Measurements from ENCODE around the gene NPAS3. TPM values are rescaled to one million over a fixed set of nuclear protein-coding genes. Genes with fewer than 3 reads are reported as not detected.

Gene NPAS3
- total and polyA plus RNA-seq, 2 of the 8 experiments (the other 6 are each of a cell fraction or from before 2014, with no cell fraction given), result 0.11 to 0.60 TPM

DNA sequence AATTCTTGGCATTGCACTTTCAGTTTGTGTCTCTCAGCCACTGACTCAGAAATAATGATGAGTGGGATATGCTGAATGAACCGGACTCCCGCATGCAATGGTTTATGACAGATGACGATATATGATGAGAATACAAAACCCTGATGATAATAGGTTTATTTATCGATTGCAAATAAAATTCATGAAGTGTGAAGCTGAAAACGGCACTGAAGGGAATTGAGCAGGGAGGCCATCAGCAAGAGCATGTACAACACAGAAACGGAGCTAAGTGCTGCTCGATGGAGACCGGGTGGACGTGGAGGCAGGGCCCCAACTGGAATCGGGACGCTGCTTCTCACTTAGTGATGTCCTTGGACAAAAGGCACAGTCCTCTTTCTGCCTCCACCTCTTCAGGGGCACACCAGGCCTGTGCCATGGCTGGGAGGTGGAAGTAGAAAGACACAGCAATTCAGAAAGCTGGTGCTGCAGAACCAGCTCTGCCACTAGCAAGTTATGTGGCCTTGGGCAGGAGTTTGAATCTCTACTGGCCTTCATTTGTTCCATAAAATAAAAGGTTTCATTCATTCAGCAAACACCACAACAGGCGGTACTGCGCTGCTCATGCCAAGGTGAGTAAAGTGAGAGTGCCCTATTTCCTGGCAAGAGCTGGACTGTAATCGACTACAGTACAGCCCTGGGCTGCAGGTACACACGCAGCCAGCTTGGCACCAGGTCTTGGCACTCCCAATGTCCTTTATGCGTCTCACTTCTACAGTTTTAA, 895.2 kb downstream of the NPAS3 start:
- Histone ChIP-seq H3K18ac (ENCODE audit: extremely low read depth, low read length) (0 out of 2 replicates have a peak overlapping the region, but pooled peaks have one; percentile 38), H2BK5ac (ENCODE audit: low read depth, low read length) (no peak overlapping the region), H3K4me2 (ENCODE audit: insufficient read depth in 1 of 2, low read depth in 2 of 2, low read length in 2 of 2) (no peak overlapping the region), H3K4me3 (ENCODE audit: extremely low read depth in 1 of 4, insufficient read depth in 2 of 4, low read depth in 3 of 4, low read length in 4 of 4) (no peak overlapping the region), H2BK12ac (ENCODE audit: low read depth, low read length) (no peak overlapping the region; the same call in none of the 2 replicates), H4K20me1 (replicated peaks in 1 of 2; ENCODE audit: control insufficient read depth in 1 of 2, insufficient read depth in 2 of 2, low read length in 2 of 2) (no peaks in the 10 kb centered on the region), H3K56ac (replicated peaks; ENCODE audit: insufficient read length, low read depth, low read length) (no peak overlapping the region), H3K36me3 (ENCODE audit: control insufficient read depth in 2 of 4, insufficient read depth in 4 of 4, low read length in 3 of 4) (no peaks in the 10 kb centered on the region), H3K9me3 (ENCODE audit: insufficient read depth in 2 of 2, low read depth in 1 of 2, low read length in 1 of 2) (no peaks in the 10 kb centered on the region), H2AFZ (ENCODE audit: low read length) (no peak overlapping the region), H3K14ac (ENCODE audit: insufficient read length) (peak overlapping the region; percentile 36), H3K23ac (ENCODE audit: insufficient read length) (no peak overlapping the region), H2AK5ac (ENCODE audit: low read depth, low read length) (no peak overlapping the region), H4K5ac (ENCODE audit: insufficient read length, low read depth, low read length) (no peak overlapping the region), H3K9ac (replicated peaks in 1 of 4; ENCODE audit: extremely low read depth in 1 of 4, low read depth in 3 of 4, low read length in 3 of 4) (no peak overlapping the region), H2BK120ac (replicated peaks; ENCODE audit: low read depth, low read length) (no peak overlapping the region), H3K4ac (replicated peaks; ENCODE audit: insufficient read length, low read depth, low read length) (no peak overlapping the region), H4K8ac (ENCODE audit: extremely low read depth, insufficient read depth, low read length) (no peak overlapping the region), H2BK15ac (ENCODE audit: low read length) (no peak overlapping the region), H3K79me1 (ENCODE audit: low read depth, low read length) (no peaks in the 10 kb centered on the region), H3K4me1 (replicated peaks in 1 of 4; ENCODE audit: control insufficient read depth in 3 of 4, insufficient read depth in 4 of 4, low read length in 3 of 4) (peaks cover 0 to 9% (median 6%) of the 10 kb centered on the region in 4 experiments; a peak in 5 of 7 replicates), H3K27ac (ENCODE audit: low read depth, low read length) (no peak overlapping the region), H4K91ac (replicated peaks; ENCODE audit: insufficient read length, low read length) (no peak overlapping the region), H2BK20ac (ENCODE audit: low read length) (no peak overlapping the region), H3K79me2 (ENCODE audit: control insufficient read depth in 1 of 2, insufficient read depth in 2 of 2, low read length in 2 of 2) (no peaks in the 10 kb centered on the region), H3K27me3 (replicated peaks in 1 of 4; ENCODE audit: control insufficient read depth in 3 of 4, extremely low read depth in 1 of 4, insufficient read depth in 3 of 4, low read length in 3 of 4) (no peaks in the 10 kb centered on the region), H3K23me2 (ENCODE audit: low read depth, low read length) (no peaks in the 10 kb centered on the region)
- POLR2A ChIA-PET (ENCODE audit: partially characterized antibody), result no interaction called here
- 86% methylated on average over 16 of the region's 16 CpGs; no CpG with 5 or more reads in 1 of the 2 experiments for WGBS, 2 experiments (ENCODE audit: extremely low coverage in 1 of 2, insufficient coverage in 1 of 2, insufficient read length in 1 of 2, insufficient replicate concordance in 2 of 2, low coverage in 1 of 2, low lambda C conversion rate in 2 of 2, missing lambda C conversion rate in 1 of 2)
- no peak for FAIRE-seq
- CTCF ChIA-PET (ENCODE audit: partially characterized antibody), result interaction anchor here (0.6 to 6.2 kb wide), 7 partner anchors 8 to 492 kb away, joined by 3 to 51 read pairs (median 4); no protein-coding TSS in a partner anchor
- no peak for DNase-seq (ENCODE audit: low read depth in 1 of 2, low spot score in 2 of 2)
- TF ChIP-seq CTCF (IDR thresholded peaks at IDR 0.05; ENCODE audit: control extremely low read depth in 1 of 3, insufficient read depth in 1 of 3, low read depth in 1 of 3, low read length in 3 of 3) (no peak), EP300 (IDR thresholded peaks at IDR 0.05; ENCODE audit: borderline replicate concordance in 1 of 2, low read depth in 2 of 2, low read length in 2 of 2) (no peak), RXRA (IDR thresholded peaks at IDR 0.05; ENCODE audit: insufficient read depth, low read depth, low read length) (no peak), KDM1A (IDR thresholded peaks at IDR 0.05; ENCODE audit: borderline replicate concordance, low read length) (no peak), SP2 (IDR thresholded peaks at IDR 0.05; ENCODE audit: low read length) (no peak), PHF8 (conservative IDR thresholded peaks at IDR 0.05; ENCODE audit: low read depth, low read length) (no peak), CHD1 (IDR thresholded peaks at IDR 0.05; ENCODE audit: low read depth, low read length) (no peak), EGR1 (IDR thresholded peaks at IDR 0.05; ENCODE audit: borderline replicate concordance, low read depth, low read length) (no peak), ATF3 (IDR thresholded peaks at IDR 0.05; ENCODE audit: insufficient read depth, low read depth, low read length) (no peak)

Measured in H1 (cell line).